Left ventricle myocardium inferior (tissue), 1 donor: Measurements from ENCODE around the gene SCRN2. TPM values are rescaled to one million over a fixed set of nuclear protein-coding genes. Genes with fewer than 3 reads are reported as not detected.

Experiments used
- DNase-seq: peaks from one replicate; pipeline ENCODE4 v3.0.0-alpha.2; 2020
- H3K27ac ChIP-seq: fragments of 200-600 bp; replicated peaks from 2 replicates; pipeline ENCODE4 v1.8.0; 2021
- H3K27me3 ChIP-seq: fragments of 200-600 bp; 2 replicates; pipeline ENCODE4 v1.8.0; 2021; ENCODE audit warnings: low read depth
- H3K36me3 ChIP-seq: fragments of 200-600 bp; 2 replicates; pipeline ENCODE4 v1.8.0; 2021
- H3K4me1 ChIP-seq: fragments of 200-600 bp; 2 replicates; pipeline ENCODE4 v1.8.0; 2021
- H3K4me3 ChIP-seq: fragments of 200-600 bp; 2 replicates; pipeline ENCODE4 v1.8.0; 2021; ENCODE audit warnings: mild to moderate bottlenecking, moderate library complexity
- H3K9me3 ChIP-seq: fragments of 200-600 bp; replicated peaks from 2 replicates; pipeline ENCODE4 v1.8.0; 2021
- intact Hi-C: fragments of 100-400 bp; cut with micrococcal nuclease; formaldehyde crosslinking; loops from one replicate; pipeline ENCODE4 v1.11.0; 2022
- total RNA-seq: library from RNA; stranded (reverse); fragmentation: NEBNext Ultra II Directional; extraction: Animal tissue kit (Norgen Biotek cat#: 25700); gene quantifications from one replicate; pipeline ENCODE4 v1.2.1, GENCODE V29; 2021
- TF ChIP-seq, protein P1 (sequence below): fragments of 200-600 bp; IDR thresholded peaks from 2 replicates; pipeline ENCODE4 v1.8.0; 2021; ENCODE audit warnings: antibody characterized with exemption, mild to moderate bottlenecking, borderline replicate concordance
- donor health status: DM: no; HTN: yes; CAD: no; lungs with severe emphysema.

The SCRN2 gene
- total RNA-seq, 1 donor from 2014 or later, result 27.1 TPM

DNA sequence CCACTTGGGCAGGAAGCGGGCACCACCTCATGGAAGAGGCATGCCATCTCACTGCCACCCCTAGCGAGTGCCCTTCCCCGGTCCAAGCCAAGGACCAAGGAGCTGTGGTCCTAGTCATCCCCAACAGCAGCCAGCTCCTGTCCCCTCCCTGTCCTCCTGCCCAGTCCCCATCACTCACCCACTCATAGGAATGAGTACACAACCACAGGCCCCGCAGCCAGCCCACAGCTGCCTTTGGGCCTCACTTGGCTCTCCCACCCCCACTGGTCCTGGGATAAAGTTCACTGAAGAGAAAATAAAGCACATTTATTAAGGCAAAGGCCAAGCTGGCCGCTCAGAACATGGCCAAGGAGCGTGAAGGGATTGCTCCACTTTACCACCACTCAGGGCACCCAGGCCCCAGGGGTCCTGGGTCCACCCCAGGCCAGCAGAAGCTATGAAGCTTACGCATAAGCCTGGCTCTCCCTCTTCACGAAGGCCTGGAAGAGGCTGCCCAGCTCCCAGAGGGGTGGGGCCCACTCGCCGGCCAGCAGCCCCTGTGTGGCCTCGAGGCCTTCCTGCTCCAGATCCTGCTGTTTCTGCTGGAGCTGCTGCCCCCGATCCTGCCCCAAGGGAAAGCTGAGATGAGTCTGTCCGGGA lies 3.6 kb downstream of the SCRN2 start:
- no peak for DNase-seq
- Histone ChIP-seq H3K27ac (peak overlapping the region; percentile 15), H3K9me3 (no peaks in the 10 kb centered on the region), H3K36me3 (peaks cover 32% of the 10 kb centered on the region), H3K4me1 (peaks cover 61% of the 10 kb centered on the region), H3K4me3 (no peak overlapping the region), H3K27me3 (no peaks in the 10 kb centered on the region)
- intact Hi-C loops, result no loop called here
- TF ChIP-seq, protein P1, sequence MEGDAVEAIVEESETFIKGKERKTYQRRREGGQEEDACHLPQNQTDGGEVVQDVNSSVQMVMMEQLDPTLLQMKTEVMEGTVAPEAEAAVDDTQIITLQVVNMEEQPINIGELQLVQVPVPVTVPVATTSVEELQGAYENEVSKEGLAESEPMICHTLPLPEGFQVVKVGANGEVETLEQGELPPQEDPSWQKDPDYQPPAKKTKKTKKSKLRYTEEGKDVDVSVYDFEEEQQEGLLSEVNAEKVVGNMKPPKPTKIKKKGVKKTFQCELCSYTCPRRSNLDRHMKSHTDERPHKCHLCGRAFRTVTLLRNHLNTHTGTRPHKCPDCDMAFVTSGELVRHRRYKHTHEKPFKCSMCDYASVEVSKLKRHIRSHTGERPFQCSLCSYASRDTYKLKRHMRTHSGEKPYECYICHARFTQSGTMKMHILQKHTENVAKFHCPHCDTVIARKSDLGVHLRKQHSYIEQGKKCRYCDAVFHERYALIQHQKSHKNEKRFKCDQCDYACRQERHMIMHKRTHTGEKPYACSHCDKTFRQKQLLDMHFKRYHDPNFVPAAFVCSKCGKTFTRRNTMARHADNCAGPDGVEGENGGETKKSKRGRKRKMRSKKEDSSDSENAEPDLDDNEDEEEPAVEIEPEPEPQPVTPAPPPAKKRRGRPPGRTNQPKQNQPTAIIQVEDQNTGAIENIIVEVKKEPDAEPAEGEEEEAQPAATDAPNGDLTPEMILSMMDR, result no peak

GRCh38 chr17:47836601-47837000 lies 4.5 kb downstream of the SCRN2 start:
- no peak for DNase-seq
- intact Hi-C loops, result no loop called here
- Histone ChIP-seq H3K9me3 (no peaks in the 10 kb centered on the region), H3K4me3 (no peak overlapping the region), H3K27me3 (no peaks in the 10 kb centered on the region), H3K27ac (no peak overlapping the region), H3K36me3 (peaks cover 32% of the 10 kb centered on the region), H3K4me1 (peaks cover 68% of the 10 kb centered on the region)
- TF ChIP-seq, protein P1, result no peak

DNA sequence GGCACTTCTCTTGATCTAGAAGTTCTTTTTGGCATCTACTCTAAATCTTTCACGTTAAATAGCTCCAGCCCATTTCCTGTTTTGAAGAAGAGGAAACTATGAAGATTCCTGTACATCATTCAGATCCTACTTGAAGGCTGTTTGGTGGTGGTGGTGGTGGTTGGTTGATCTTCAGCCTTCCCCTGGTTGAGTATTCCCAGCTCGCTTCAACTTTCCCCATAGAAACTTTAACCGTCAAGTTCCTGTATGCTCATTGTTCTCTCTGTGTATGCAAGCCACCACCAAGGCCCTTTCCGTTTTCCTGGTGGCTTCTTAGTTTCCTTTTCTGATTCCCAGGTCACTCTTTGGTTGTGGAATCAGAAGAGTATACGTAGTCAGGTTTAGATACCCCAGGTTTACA lies 6.3 kb downstream of the SCRN2 start:
- Histone ChIP-seq H3K4me3 (no peak overlapping the region), H3K4me1 (peaks cover 67% of the 10 kb centered on the region), H3K36me3 (peaks cover 32% of the 10 kb centered on the region), H3K9me3 (no peaks in the 10 kb centered on the region), H3K27me3 (no peaks in the 10 kb centered on the region), H3K27ac (peak overlapping the region; percentile 58)
- TF ChIP-seq, protein P1, result no peak
- intact Hi-C loops, result no loop called here
- no peak for DNase-seq

GRCh38 chr17:47831934-47832327 lies 9.1 kb downstream of the SCRN2 start:
- TF ChIP-seq, protein P1, result no peak
- no peaks in the 10 kb centered on the region for H3K27me3 ChIP-seq
- no peaks in the 10 kb centered on the region for H3K9me3 ChIP-seq
- H3K4me3 ChIP-seq, result peak overlapping the region; percentile 86
- H3K36me3 ChIP-seq, result peaks cover 36% of the 10 kb centered on the region
- no peak for DNase-seq
- H3K27ac ChIP-seq, result peak overlapping the region; percentile 84
- intact Hi-C loops, result no loop called here
- H3K4me1 ChIP-seq, result peaks cover 50% of the 10 kb centered on the region

GRCh38 chr17:47831003-47831933 lies 9.8 kb downstream of the SCRN2 start, which contains the start of the genes LRRC46 and MRPL10:
Gene LRRC46 (plus strand): TSS chr17:47831670. CDS start chr17:47831990, 320 bp downstream.
Gene MRPL10 (minus strand): TSS chr17:47831541. CDS start chr17:47831511, 30 bp downstream.
- DNase-seq, result peak; percentile 93
- peak within 1 kb of the TSS; percentile 86 for H3K4me3 ChIP-seq
- intact Hi-C loops, result no loop called here
- H3K27me3 ChIP-seq, result no peaks in the 10 kb centered on the region
- peaks cover 36% of the 10 kb centered on the region for H3K36me3 ChIP-seq
- H3K9me3 ChIP-seq, result no peaks in the 10 kb centered on the region
- TF ChIP-seq, protein P1, result no peak
- peaks cover 50% of the 10 kb centered on the region for H3K4me1 ChIP-seq
- peak within 1 kb of the TSS; percentile 84 for H3K27ac ChIP-seq
